GDM1 (cell line): Measurements from ENCODE around the gene ERBB4.

ENCODE experiments used
- DNase-seq: peaks from one replicate; lab custom pipeline; 2025; lab: John Stamatoyannopoulos, UW

The ERBB4 gene

GRCh38 chr2:212428681-212429478 is 109.7 kb downstream of the ERBB4 start:
- no peak for DNase-seq

GRCh38 chr2:212427638-212428037 is 111.0 kb downstream of the ERBB4 start:
- no peak for DNase-seq

GRCh38 chr2:212426637-212427412 is 111.8 kb downstream of the ERBB4 start:
- no peak for DNase-seq

- no peak for DNase-seq
Measured at GRCh38 chr2:212424082-212424481, 114.5 kb downstream of the ERBB4 start.

GRCh38 chr2:212423089-212423488 is 115.5 kb downstream of the ERBB4 start:
- DNase-seq = no peak

- DNase-seq = no peak
Measured at GRCh38 chr2:212421556-212422334, 116.9 kb downstream of the ERBB4 start.

- no peak for DNase-seq
Measured at GRCh38 chr2:212416086-212416485, 122.5 kb downstream of the ERBB4 start.

GRCh38 chr2:212414767-212415211 is 123.8 kb downstream of the ERBB4 start:
- DNase-seq = no peak

GRCh38 chr2:212409560-212409959 is 129.0 kb downstream of the ERBB4 start:
- DNase-seq = no peak

- DNase-seq = no peak
Measured at GRCh38 chr2:212408524-212408923, 130.1 kb downstream of the ERBB4 start.

GRCh38 chr2:212406716-212407115 is 131.9 kb downstream of the ERBB4 start:
- no peak for DNase-seq

GRCh38 chr2:212402316-212402715 is 136.3 kb downstream of the ERBB4 start:
- no peak for DNase-seq

GRCh38 chr2:212398316-212398715 is 140.3 kb downstream of the ERBB4 start:
- DNase-seq = no peak

GRCh38 chr2:212392544-212392943 is 146.1 kb downstream of the ERBB4 start:
- no peak for DNase-seq

- DNase-seq = no peak
Measured at GRCh38 chr2:212392043-212392442, 146.6 kb downstream of the ERBB4 start.

GRCh38 chr2:212387146-212387545 is 151.5 kb downstream of the ERBB4 start:
- DNase-seq = no peak

GRCh38 chr2:212385241-212385640 is 153.4 kb downstream of the ERBB4 start:
- no peak for DNase-seq

GRCh38 chr2:212384027-212384426 is 154.6 kb downstream of the ERBB4 start:
- no peak for DNase-seq

GRCh38 chr2:212381428-212382102 is 157.0 kb downstream of the ERBB4 start:
- DNase-seq = no peak

GRCh38 chr2:212379103-212379502 is 159.5 kb downstream of the ERBB4 start:
- DNase-seq = no peak

- no peak for DNase-seq
Measured at GRCh38 chr2:212367431-212367830, 171.2 kb downstream of the ERBB4 start.
